ENCODE data around the gene ATP9A.
A peak's percentile ranks its signal among the peaks of the same experiment; 100 is the strongest.
"Not testable (repeated sequence)": the region's sequence is repeated elsewhere in the genome, so short reads cannot be mapped to it uniquely, and the experiment has no call there.

Gene ATP9A

GRCh38 chr20:51767867-51768758 lies at the start of gene ATP9A:
Gene ATP9A (minus strand): TSS chr20:51768390. CDS start chr20:51768369, 21 bp downstream.
- DNase-seq, result peak; percentile 33

GRCh38 chr20:51816856-51817255 lies 48.7 kb upstream of the ATP9A start:
- not testable (repeated sequence) for DNase-seq

- DNase-seq, result no peak
Measured at GRCh38 chr20:51815383-51816076, 47.3 kb upstream of the ATP9A start.

GRCh38 chr20:51812861-51813260 lies 44.7 kb upstream of the ATP9A start:
- DNase-seq, result no peak

- DNase-seq, result no peak
Measured at GRCh38 chr20:51811514-51812128, 43.4 kb upstream of the ATP9A start.

- no peak for DNase-seq
Measured at GRCh38 chr20:51811042-51811355, 42.8 kb upstream of the ATP9A start.

- no peak for DNase-seq
Measured at GRCh38 chr20:51810155-51811041, 42.2 kb upstream of the ATP9A start.

GRCh38 chr20:51807720-51808250 lies 39.6 kb upstream of the ATP9A start:
- no peak for DNase-seq

- no peak for DNase-seq
Measured at GRCh38 chr20:51804754-51805153, 36.6 kb upstream of the ATP9A start.

GRCh38 chr20:51803148-51803854 lies 35.1 kb upstream of the ATP9A start:
- no peak for DNase-seq

GRCh38 chr20:51802170-51802751 lies 34.1 kb upstream of the ATP9A start, which contains the start of gene SALL4:
Gene SALL4 (minus strand): TSS chr20:51802521. CDS start chr20:51802408, 113 bp downstream.
- no peak for DNase-seq

- DNase-seq, result no peak
Measured at GRCh38 chr20:51801823-51802123, 33.6 kb upstream of the ATP9A start.

GRCh38 chr20:51801122-51801822 lies 33.1 kb upstream of the ATP9A start:
- no peak for DNase-seq

- no peak for DNase-seq
Measured at GRCh38 chr20:51800872-51801121, 32.6 kb upstream of the ATP9A start.

- peak; percentile 7 for DNase-seq
Measured at GRCh38 chr20:51800060-51800871, 32.1 kb upstream of the ATP9A start.

- no peak for DNase-seq
Measured at GRCh38 chr20:51799401-51799860, 31.2 kb upstream of the ATP9A start.

GRCh38 chr20:51797357-51798025 lies 29.3 kb upstream of the ATP9A start:
- no peak for DNase-seq

GRCh38 chr20:51796340-51796739 lies 28.1 kb upstream of the ATP9A start:
- DNase-seq, result no peak

GRCh38 chr20:51792960-51793359 lies 24.8 kb upstream of the ATP9A start:
- no peak for DNase-seq

- DNase-seq, result no peak
Measured at GRCh38 chr20:51791626-51792025, 23.4 kb upstream of the ATP9A start.
